ENCODE measurements around the gene MLXIPL. TPM values are rescaled to one million over a fixed set of nuclear protein-coding genes. Genes with fewer than 3 reads are reported as not detected.

MLXIPL gene
- total and polyA plus RNA-seq, 2 of the 8 experiments (the other 6 are each of a cell fraction or from before 2014, with no cell fraction given), result 9.4 to 10.6 TPM

DNA sequence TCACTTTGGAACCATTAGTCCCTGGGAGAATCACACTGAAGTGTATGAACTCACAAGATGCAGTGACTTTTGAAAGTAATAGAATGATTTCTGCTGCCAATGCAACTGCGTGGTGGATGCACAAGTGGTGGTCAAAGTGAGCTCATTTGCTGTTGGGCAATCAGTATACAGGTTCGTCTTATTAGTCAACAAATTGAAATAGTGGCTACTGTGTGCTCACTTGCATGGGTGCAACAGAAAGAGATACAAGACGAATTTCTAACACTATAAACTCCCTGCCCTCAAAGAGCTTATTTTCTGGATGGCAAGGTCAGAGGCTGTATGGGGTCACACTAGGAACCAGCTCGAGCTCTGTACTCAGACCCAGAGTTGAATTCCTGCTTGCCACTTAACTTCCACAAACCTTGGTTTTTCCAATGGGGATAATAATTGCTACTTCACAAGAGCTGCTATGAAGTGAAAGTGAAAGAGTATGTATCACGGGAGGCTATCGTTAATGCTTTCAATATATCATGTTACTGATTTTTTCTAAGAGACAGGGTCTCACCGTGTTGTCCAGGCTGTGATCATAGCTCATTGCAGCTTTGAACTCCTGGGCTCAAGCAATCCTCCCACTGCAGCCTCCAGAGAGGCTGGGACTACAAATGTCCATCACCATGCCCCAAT, 58.5 kb downstream of the MLXIPL start:
- no peak for FAIRE-seq
- POLR2A ChIA-PET (ENCODE audit: partially characterized antibody), result interaction anchor here (0.8 to 5.8 kb wide), 4 partner anchors 8 to 12 kb away, joined by 3 to 39 read pairs (median 10); partner anchors contain the start of genes BCL7B and TBL2
- H2BK12ac ChIP-seq (ENCODE audit: low read depth, low read length), result no peak overlapping the region
- no peak overlapping the region for H2BK20ac ChIP-seq (ENCODE audit: low read length)
- peaks cover 0 to 2% of the 10 kb centered on the region in 2 experiments for H4K20me1 ChIP-seq (replicated peaks in 1 of 2; ENCODE audit: control insufficient read depth in 1 of 2, insufficient read depth in 2 of 2, low read length in 2 of 2)
- no peak overlapping the region for H2AK5ac ChIP-seq (ENCODE audit: low read depth, low read length)
- H3K79me2 ChIP-seq (ENCODE audit: control insufficient read depth in 1 of 2, insufficient read depth in 2 of 2, low read length in 2 of 2), result no peaks in the 10 kb centered on the region
- no peak overlapping the region for H3K4ac ChIP-seq (replicated peaks; ENCODE audit: insufficient read length, low read depth, low read length)
- H3K27me3 ChIP-seq (replicated peaks in 1 of 4; ENCODE audit: control insufficient read depth in 3 of 4, extremely low read depth in 1 of 4, insufficient read depth in 3 of 4, low read length in 3 of 4), result no peaks in the 10 kb centered on the region; a peak in 1 of 7 replicates
- H3K23me2 ChIP-seq (ENCODE audit: low read depth, low read length), result no peaks in the 10 kb centered on the region
- no peak overlapping the region for H3K56ac ChIP-seq (replicated peaks; ENCODE audit: insufficient read length, low read depth, low read length)
- no peak overlapping the region for H2AFZ ChIP-seq (ENCODE audit: low read length)
- H4K91ac ChIP-seq (replicated peaks; ENCODE audit: insufficient read length, low read length), result no peak overlapping the region
- H3K9ac ChIP-seq (replicated peaks in 1 of 4; ENCODE audit: extremely low read depth in 1 of 4, low read depth in 3 of 4, low read length in 3 of 4), result no peak overlapping the region
- H4K8ac ChIP-seq (ENCODE audit: extremely low read depth, insufficient read depth, low read length), result no peak overlapping the region
- H3K4me1 ChIP-seq (replicated peaks in 1 of 4; ENCODE audit: control insufficient read depth in 3 of 4, insufficient read depth in 4 of 4, low read length in 3 of 4), result peaks cover 0 to 2% (median 1%) of the 10 kb centered on the region in 4 experiments; a peak in 3 of 7 replicates
- H3K18ac ChIP-seq (ENCODE audit: extremely low read depth, low read length), result no peak overlapping the region
- no peak overlapping the region for H2BK15ac ChIP-seq (ENCODE audit: low read length)
- no peak overlapping the region for H2BK5ac ChIP-seq (ENCODE audit: low read depth, low read length)
- no peak overlapping the region for H3K14ac ChIP-seq (ENCODE audit: insufficient read length)
- TF ChIP-seq MAX (IDR thresholded peaks at IDR 0.05) (no peak), PHF8 (conservative IDR thresholded peaks at IDR 0.05; ENCODE audit: low read depth, low read length) (no peak), POLR2A (IDR thresholded peaks at IDR 0.05; ENCODE audit: control extremely low read depth in 1 of 2, low read depth in 2 of 2, low read length in 2 of 2) (no peak), SP4 (IDR thresholded peaks at IDR 0.05; ENCODE audit: low read length) (no peak), TCF12 (IDR thresholded peaks at IDR 0.05; ENCODE audit: low read depth, low read length) (no peak), CHD2 (IDR thresholded peaks at IDR 0.05; ENCODE audit: low read length) (no peak), BCL11A (IDR thresholded peaks at IDR 0.05; ENCODE audit: low read depth in 2 of 2, low read length in 2 of 2) (no peak)
- H3K9me3 ChIP-seq (ENCODE audit: insufficient read depth in 2 of 2, low read depth in 1 of 2, low read length in 1 of 2), result no peaks in the 10 kb centered on the region
- DNase-seq (ENCODE audit: low read depth in 1 of 2, low spot score in 2 of 2), result no peak
- H2BK120ac ChIP-seq (replicated peaks; ENCODE audit: low read depth, low read length), result no peak overlapping the region
- CTCF ChIA-PET (ENCODE audit: partially characterized antibody), result interaction anchor here (0.9 to 2.3 kb wide), 3 partner anchors 10 to 114 kb away, joined by 3 to 5 read pairs (median 3); no protein-coding TSS in a partner anchor
- H3K79me1 ChIP-seq (ENCODE audit: low read depth, low read length), result no peaks in the 10 kb centered on the region
- peaks cover 7 to 15% (median 10%) of the 10 kb centered on the region in 4 experiments; a peak in 7 of 8 replicates for H3K36me3 ChIP-seq (ENCODE audit: control insufficient read depth in 2 of 4, insufficient read depth in 4 of 4, low read length in 3 of 4)
- H3K4me3 ChIP-seq (ENCODE audit: extremely low read depth in 1 of 4, insufficient read depth in 2 of 4, low read depth in 3 of 4, low read length in 4 of 4), result no peak overlapping the region
- H4K5ac ChIP-seq (ENCODE audit: insufficient read length, low read depth, low read length), result no peak overlapping the region
- H3K27ac ChIP-seq (ENCODE audit: low read depth, low read length), result no peak overlapping the region
- no peak overlapping the region for H3K23ac ChIP-seq (ENCODE audit: insufficient read length)
- H3K4me2 ChIP-seq (ENCODE audit: insufficient read depth in 1 of 2, low read depth in 2 of 2, low read length in 2 of 2), result no peak overlapping the region
- 83% methylated on average over 7 of the region's 7 CpGs; no CpG with 5 or more reads in 1 of the 2 experiments for WGBS, 2 experiments (ENCODE audit: extremely low coverage in 1 of 2, insufficient coverage in 1 of 2, insufficient read length in 1 of 2, insufficient replicate concordance in 2 of 2, low coverage in 1 of 2, low lambda C conversion rate in 2 of 2, missing lambda C conversion rate in 1 of 2)
